ENCODE results near the gene ZNF507. TPM values are rescaled to one million over a fixed set of nuclear protein-coding genes. Genes with fewer than 3 reads are reported as not detected.
"Not testable (repeated sequence)": the region's sequence is repeated elsewhere in the genome, so short reads cannot be mapped to it uniquely, and the experiment has no call there.

Gene ZNF507
- total RNA-seq, 1 experiment from 2014 or later: 31.1 TPM

GRCh38 chr19:32373585-32374295 is 28.3 kb downstream of the ZNF507 start:
- Histone ChIP-seq H4K91ac (ENCODE audit: insufficient read length, low read depth, low read length) (no peak overlapping the region), H2BK20ac (ENCODE audit: low read depth, low read length, poor library complexity, severe bottlenecking) (no peak overlapping the region), H3K23me2 (ENCODE audit: insufficient read length, low read depth, low read length, poor library complexity, severe bottlenecking) (no peaks in the 10 kb centered on the region), H2BK12ac (ENCODE audit: insufficient read length, low read depth, low read length) (no peak overlapping the region), H2BK15ac (ENCODE audit: low read depth, low read length) (no peak overlapping the region), H3K27me3 (ENCODE audit: insufficient read depth, low read length) (no peaks in the 10 kb centered on the region), H3K4me2 (ENCODE audit: insufficient read depth, insufficient read length, low read length) (no peak overlapping the region), H3K14ac (ENCODE audit: insufficient read depth, low read length) (no peak overlapping the region), H3K9me3 (ENCODE audit: control insufficient read depth, low read depth, low read length) (no peaks in the 10 kb centered on the region), H3K27ac (ENCODE audit: insufficient read length, low read depth, low read length) (no peak overlapping the region), H2BK120ac (ENCODE audit: low read depth, low read length, poor library complexity, severe bottlenecking) (no peak overlapping the region), H4K8ac (replicated peaks; ENCODE audit: insufficient read length, low read depth, low read length) (no peak overlapping the region), H2AK5ac (ENCODE audit: insufficient read length, low read length) (no peak overlapping the region), H3K4me1 (ENCODE audit: insufficient read depth, low read length) (no peaks in the 10 kb centered on the region), H3K4ac (ENCODE audit: low read depth, low read length) (no peak overlapping the region), H3K79me1 (ENCODE audit: insufficient read depth, low read depth, low read length, poor library complexity, severe bottlenecking) (peaks cover 5% of the 10 kb centered on the region), H2BK5ac (ENCODE audit: insufficient read length, low read length) (no peak overlapping the region), H4K5ac (ENCODE audit: insufficient read length, low read depth, low read length) (no peak overlapping the region), H3K9ac (ENCODE audit: extremely low read depth, insufficient read length, low read length) (no peak overlapping the region), H4K20me1 (ENCODE audit: control insufficient read depth, insufficient read depth, insufficient read length) (no peaks in the 10 kb centered on the region), H3K56ac (ENCODE audit: insufficient read length, low read depth, low read length) (no peak overlapping the region), H3K23ac (ENCODE audit: insufficient read length, low read depth, low read length) (no peak overlapping the region), H3K79me2 (ENCODE audit: insufficient read depth, low read length) (peaks cover 3% of the 10 kb centered on the region), H3K18ac (ENCODE audit: insufficient read length, low read depth, low read length) (no peak overlapping the region), H3T11ph (ENCODE audit: low read length) (no peak overlapping the region), H2AFZ (ENCODE audit: low read length) (no peak overlapping the region)
- DNase-seq: no peak
- H3K36me3 Mint-ChIP-seq (ENCODE audit: insufficient read depth in 1 of 3, low read depth in 3 of 3): peaks cover 47 to 70% (median 58%) of the 10 kb centered on the region in 3 experiments
- peaks cover 5 to 9% of the 10 kb centered on the region in 2 experiments; a peak in 4 of 5 replicates for H3K9me3 Mint-ChIP-seq
- WGBS (ENCODE audit: extremely low coverage, insufficient read length, low lambda C conversion rate): no CpG with 5 or more reads among the region's 10 CpGs
- no peak overlapping the region for H3K4me3 Mint-ChIP-seq
- no peaks in the 10 kb centered on the region for H3K27me3 Mint-ChIP-seq (ENCODE audit: low read depth)
- H3K4me1 Mint-ChIP-seq: no peaks in the 10 kb centered on the region
- no peak overlapping the region for H3K27ac Mint-ChIP-seq
- no peak for TF ChIP-seq CTCF (conservative IDR thresholded peaks at IDR 0.05)

- H3K18ac ChIP-seq (ENCODE audit: insufficient read length, low read depth, low read length); H3K14ac ChIP-seq (ENCODE audit: insufficient read depth, low read length); H2AFZ ChIP-seq (ENCODE audit: low read length); H3K23ac ChIP-seq (ENCODE audit: insufficient read length, low read depth, low read length); H2BK20ac ChIP-seq (ENCODE audit: low read depth, low read length, poor library complexity, severe bottlenecking); H3K79me2 ChIP-seq (ENCODE audit: insufficient read depth, low read length); H3K56ac ChIP-seq (ENCODE audit: insufficient read length, low read depth, low read length); H3K9me3 ChIP-seq (ENCODE audit: control insufficient read depth, low read depth, low read length); H3K4me2 ChIP-seq (ENCODE audit: insufficient read depth, insufficient read length, low read length); H3K23me2 ChIP-seq (ENCODE audit: insufficient read length, low read depth, low read length, poor library complexity, severe bottlenecking); H4K20me1 ChIP-seq (ENCODE audit: control insufficient read depth, insufficient read depth, insufficient read length); H3K79me1 ChIP-seq (ENCODE audit: insufficient read depth, low read depth, low read length, poor library complexity, severe bottlenecking); H3K9ac ChIP-seq (ENCODE audit: extremely low read depth, insufficient read length, low read length); H4K91ac ChIP-seq (ENCODE audit: insufficient read length, low read depth, low read length); H2BK15ac ChIP-seq (ENCODE audit: low read depth, low read length); H2BK12ac ChIP-seq (ENCODE audit: insufficient read length, low read depth, low read length); H3K4me1 Mint-ChIP-seq; H2BK5ac ChIP-seq (ENCODE audit: insufficient read length, low read length); H3K27me3 ChIP-seq (ENCODE audit: insufficient read depth, low read length); H3K9me3 Mint-ChIP-seq; DNase-seq; H3K27me3 Mint-ChIP-seq (ENCODE audit: low read depth); H3K27ac ChIP-seq (ENCODE audit: insufficient read length, low read depth, low read length); H2BK120ac ChIP-seq (ENCODE audit: low read depth, low read length, poor library complexity, severe bottlenecking); H3K4me3 Mint-ChIP-seq; H4K5ac ChIP-seq (ENCODE audit: insufficient read length, low read depth, low read length); H3K4ac ChIP-seq (ENCODE audit: low read depth, low read length); H2AK5ac ChIP-seq (ENCODE audit: insufficient read length, low read length); H3K4me1 ChIP-seq (ENCODE audit: insufficient read depth, low read length); H3K27ac Mint-ChIP-seq; H4K8ac ChIP-seq (replicated peaks; ENCODE audit: insufficient read length, low read depth, low read length); H3T11ph ChIP-seq (ENCODE audit: low read length): not testable (repeated sequence)
- WGBS (ENCODE audit: extremely low coverage, insufficient read length, low lambda C conversion rate): no CpG with 5 or more reads among the region's 3 CpGs
- peaks cover 47 to 72% (median 60%) of the 10 kb centered on the region in 3 experiments for H3K36me3 Mint-ChIP-seq (ENCODE audit: insufficient read depth in 1 of 3, low read depth in 3 of 3)
Measured at GRCh38 chr19:32374362-32374761, 29.0 kb downstream of the ZNF507 start.

Data from H9 (cell line).